HepG2 (cell line): ENCODE results near the gene C5orf52. TPM values are rescaled to one million over a fixed set of nuclear protein-coding genes. Genes with fewer than 3 reads are reported as not detected.

Experiments used
- ARID4A ChIP-seq: sonication (generic); formaldehyde crosslinking; IDR thresholded peaks from 2 replicates; pipeline ENCODE4 v1.5.0; 2020; ENCODE audit warnings: mild to moderate bottlenecking, missing genetic modification reagents, borderline replicate concordance
- HDAC6 ChIP-seq: fragments of 200-600 bp; sonication (generic); IDR thresholded peaks from 2 replicates; pipeline ENCODE4 v1.7.0; 2017; ENCODE audit warnings: mild to moderate bottlenecking, antibody characterized with exemption, low read length, low read depth
- HINFP ChIP-seq: sonication (generic); formaldehyde crosslinking; IDR thresholded peaks from 2 replicates; pipeline ENCODE4 v1.4.0; 2020; ENCODE audit warnings: low read depth, mild to moderate bottlenecking, missing genetic modification reagents
- RAD51 ChIP-seq: fragments of 450-650 bp; IDR thresholded peaks from 2 replicates; pipeline ENCODE4 v1.6.1; 2016; ENCODE audit warnings: borderline replicate concordance
- RXRA ChIP-seq: sonication (generic); formaldehyde crosslinking; IDR thresholded peaks from 2 replicates; pipeline ENCODE4 v1.5.1; 2020; ENCODE audit warnings: missing genetic modification reagents
- TBX2 ChIP-seq: sonication (generic); formaldehyde crosslinking; IDR thresholded peaks from 2 replicates; pipeline ENCODE4 v1.5.0; 2020; ENCODE audit warnings: missing genetic modification reagents, mild to moderate bottlenecking, borderline replicate concordance
- ZBTB37 ChIP-seq: sonication (generic); formaldehyde crosslinking; IDR thresholded peaks from 2 replicates; pipeline ENCODE4 v1.4.0; 2020; ENCODE audit warnings: mild to moderate bottlenecking, missing genetic modification reagents
- polyA plus RNA-seq, 8 experiments: library from polyadenylated mRNA; depleted of rRNA in 3 of 8; stranded (reverse) in 7 of 8; unstranded in 1 of 8; fragments of >200 nt; fragmentation: Illumina TruSeq in 4 of 8; extraction: Trizol in 4 of 8; gene quantifications; 2 replicates each; pipeline versions ENCODE4 v1.2.1 to v1.2.3, GENCODE V29; 2011 to 2016; ENCODE audit warnings: low read depth in 4 of 8, missing spikeins in 1 of 8, mixed read lengths in 1 of 8; ENCODE audit not compliant: insufficient read depth in 1 of 8
- total RNA-seq, 5 experiments: library from RNA; depleted of rRNA; stranded (reverse); fragments of >200 nt; fragmentation: Illumina TruSeq; extraction: Trizol; gene quantifications; 2 replicates each; pipeline ENCODE4 v1.2.3, GENCODE V29; 2016; ENCODE audit warnings: low read depth in 1 of 5

Gene C5orf52
- total and polyA plus RNA-seq, 2 of the 13 experiments (the other 11 are each of a cell fraction or from before 2014, with no cell fraction given), result not detected

- TF ChIP-seq ARID4A (CRISPR knock-in tag) (no peak), RAD51 (no peak), TBX2 (CRISPR knock-in tag) (no peak), ZBTB37 (CRISPR knock-in tag) (no peak), RXRA (CRISPR knock-in tag) (no peak), HINFP (CRISPR knock-in tag) (no peak), HDAC6 (no peak)
- TF ChIP-seq, all 625 proteins: peak for 0
Measured at GRCh38 chr5:157657516-157657915, 13.8 kb upstream of the C5orf52 start (continued).
